ENCODE results near the gene NTMT2. TPM values are rescaled to one million over a fixed set of nuclear protein-coding genes. Genes with fewer than 3 reads are reported as not detected.

NTMT2 gene
- total RNA-seq, 4 donors from 2014 or later, result not detected

- Histone ChIP-seq H3K27ac (no peak overlapping the region), H3K4me3 (no peak overlapping the region), H3K36me3 (no peaks in the 10 kb centered on the region), H3K4me1 (no peaks in the 10 kb centered on the region), H3K9me3 (no peaks in the 10 kb centered on the region), H3K27me3 (no peaks in the 10 kb centered on the region)
- ATAC-seq (no peak), DNase-seq (no peak)
- intact Hi-C loops (cut with DNase I; ENCODE audit: low total_unique reads), result no loop called here
- in situ Hi-C loops (cut with MboI; ENCODE audit: low sequenced_read_pairs in 4 of 4), result no loop called here
- TF ChIP-seq POLR2A (IDR thresholded peaks at IDR 0.05) (no peak), CTCF (IDR thresholded peaks at IDR 0.05 in 4 of 5, conservative IDR thresholded peaks at IDR 0.05 in 1 of 5) (no peak)
These were observed 9.3 kb downstream of the NTMT2 start for GRCh38 chr1:170155055-170155454.

GRCh38 chr1:170156594-170156993, 10.8 kb downstream of the NTMT2 start:
- Histone ChIP-seq H3K27me3 (no peaks in the 10 kb centered on the region), H3K4me3 (no peak overlapping the region), H3K4me1 (no peaks in the 10 kb centered on the region), H3K27ac (no peak overlapping the region), H3K9me3 (no peaks in the 10 kb centered on the region), H3K36me3 (no peaks in the 10 kb centered on the region)
- DNase-seq (no peak), ATAC-seq (no peak)
- in situ Hi-C loops (cut with MboI; ENCODE audit: low sequenced_read_pairs in 4 of 4), result no loop called here
- TF ChIP-seq POLR2A (IDR thresholded peaks at IDR 0.05) (no peak), CTCF (IDR thresholded peaks at IDR 0.05 in 4 of 5, conservative IDR thresholded peaks at IDR 0.05 in 1 of 5) (no peak)
- intact Hi-C loops (cut with DNase I; ENCODE audit: low total_unique reads), result no loop called here

GRCh38 chr1:170157820-170158219, 12.1 kb downstream of the NTMT2 start:
- H3K4me3 ChIP-seq, result no peak overlapping the region
- intact Hi-C loops (cut with DNase I; ENCODE audit: low total_unique reads) (no loop called here), in situ Hi-C loops (cut with MboI; ENCODE audit: low sequenced_read_pairs in 4 of 4) (no loop called here)
- no peaks in the 10 kb centered on the region for H3K27me3 ChIP-seq
- TF ChIP-seq CTCF (IDR thresholded peaks at IDR 0.05 in 4 of 5, conservative IDR thresholded peaks at IDR 0.05 in 1 of 5), result no peak
- no peak for TF ChIP-seq POLR2A (IDR thresholded peaks at IDR 0.05)
- peaks cover 0 to 7% of the 10 kb centered on the region in 2 donors for H3K4me1 ChIP-seq
- DNase-seq, result no peak
- no peaks in the 10 kb centered on the region for H3K9me3 ChIP-seq
- H3K27ac ChIP-seq, result no peak overlapping the region
- ATAC-seq, result no peak
- no peaks in the 10 kb centered on the region for H3K36me3 ChIP-seq

GRCh38 chr1:170162459-170163246, 16.9 kb downstream of the NTMT2 start:
- TF ChIP-seq CTCF (IDR thresholded peaks at IDR 0.05 in 4 of 5, conservative IDR thresholded peaks at IDR 0.05 in 1 of 5) (no peak), POLR2A (IDR thresholded peaks at IDR 0.05) (no peak)
- Histone ChIP-seq H3K27ac (no peak overlapping the region), H3K9me3 (no peaks in the 10 kb centered on the region), H3K4me3 (no peak overlapping the region), H3K4me1 (peaks cover 0 to 11% of the 10 kb centered on the region in 2 donors), H3K27me3 (no peaks in the 10 kb centered on the region), H3K36me3 (no peaks in the 10 kb centered on the region)
- intact Hi-C loops (cut with DNase I; ENCODE audit: low total_unique reads), result no loop called here
- ATAC-seq, result peak; percentile 56 to 81
- peak; percentile 6 to 33 for DNase-seq
- in situ Hi-C loops (cut with MboI; ENCODE audit: low sequenced_read_pairs in 4 of 4), result no loop called here
